SU-DHL-6 (cell line): Measurements from ENCODE around the gene MBP.

Experiments
- CTCF ChIP-seq: fragments of 200-600 bp; sonication (generic); IDR thresholded peaks from one replicate; pipeline ENCODE4 v1.5.1; 2017; ENCODE audit warnings: antibody characterized with exemption, mild to moderate bottlenecking, low read length, moderate library complexity; ENCODE audit not compliant: insufficient read depth, poor library complexity, severe bottlenecking
- EZH2phosphoT487 ChIP-seq: fragments of 200-600 bp; sonication (generic), shearing (Covaris generic); conservative IDR thresholded peaks from 2 replicates; pipeline ENCODE4 v1.6.1; 2018; ENCODE audit warnings: mild to moderate bottlenecking, antibody characterized with exemption, low read length, moderate library complexity, mixed read lengths

GRCh38 chr18:77012120-77012519 lies 120.5 kb downstream of the MBP start:
- TF ChIP-seq CTCF = no peak
- TF ChIP-seq EZH2phosphoT487 = no peak
